Measurements from ENCODE around the gene MYO3A. TPM values are rescaled to one million over a fixed set of nuclear protein-coding genes. Genes with fewer than 3 reads are reported as not detected.

MYO3A gene
- total RNA-seq, 4 donors from 2014 or later = 0.06 TPM; not detected in 3

- H3K27me3 ChIP-seq = no peaks in the 10 kb centered on the region
- no peak overlapping the region for H3K27ac ChIP-seq (replicated peaks in 1 of 4)
- WGBS = 76% methylated on average over 2 of the region's 2 CpGs
- no peaks in the 10 kb centered on the region for H3K36me3 ChIP-seq
- intact Hi-C loops (cut with DNase I) = no loop called here
- peaks cover 0 to 7% (median 0%) of the 10 kb centered on the region in 4 donors for H3K9me3 ChIP-seq
- DNase-seq (ENCODE audit: extremely low spot score) = no peak
- TF ChIP-seq POLR2A (IDR thresholded peaks at IDR 0.05; ENCODE audit: low read depth) (no peak), POLR2AphosphoS5 (IDR thresholded peaks at IDR 0.05) (no peak), CTCF (IDR thresholded peaks at IDR 0.05) (no peak), EP300 (IDR thresholded peaks at IDR 0.05) (no peak)
- no peaks in the 10 kb centered on the region for H3K4me1 ChIP-seq
- H3K4me3 ChIP-seq = no peak overlapping the region
These were observed 18.8 kb downstream of the MYO3A start for GRCh38 chr10:25952857-25953256.

DNA sequence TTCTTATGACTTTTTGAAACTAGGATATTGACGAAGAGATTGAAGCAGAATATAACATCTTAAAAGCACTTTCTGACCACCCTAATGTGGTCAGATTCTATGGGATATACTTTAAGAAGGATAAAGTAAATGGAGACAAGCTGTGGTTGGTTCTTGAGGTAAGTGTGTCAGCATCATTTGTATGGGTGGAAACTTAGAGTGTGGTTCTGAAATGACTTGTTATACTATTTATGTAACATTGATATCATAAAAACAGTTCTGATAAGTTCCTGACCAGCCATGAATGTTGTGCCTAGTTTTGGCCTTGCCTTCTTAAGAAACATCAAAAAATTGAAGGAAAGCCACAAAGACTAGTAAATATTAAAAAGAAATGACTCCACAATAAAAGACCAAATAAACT, 20.8 kb downstream of the MYO3A start:
- 82% methylated on average over 1 of the region's 1 CpG for WGBS
- Histone ChIP-seq H3K27ac (replicated peaks in 1 of 4) (no peak overlapping the region), H3K4me3 (no peak overlapping the region), H3K27me3 (no peaks in the 10 kb centered on the region), H3K4me1 (no peaks in the 10 kb centered on the region), H3K9me3 (peaks cover 0 to 16% (median 4%) of the 10 kb centered on the region in 4 donors), H3K36me3 (no peaks in the 10 kb centered on the region)
- intact Hi-C loops (cut with DNase I) = no loop called here
- DNase-seq (ENCODE audit: extremely low spot score) = no peak
- no peak for TF ChIP-seq CTCF (IDR thresholded peaks at IDR 0.05)
- TF ChIP-seq EP300 (IDR thresholded peaks at IDR 0.05) = no peak
- no peak for TF ChIP-seq POLR2AphosphoS5 (IDR thresholded peaks at IDR 0.05)
- no peak for TF ChIP-seq POLR2A (IDR thresholded peaks at IDR 0.05; ENCODE audit: low read depth)

- TF ChIP-seq POLR2AphosphoS5 (IDR thresholded peaks at IDR 0.05) = no peak
- no peak for TF ChIP-seq CTCF (IDR thresholded peaks at IDR 0.05)
- no peak for TF ChIP-seq EP300 (IDR thresholded peaks at IDR 0.05)
- no peak for TF ChIP-seq POLR2A (IDR thresholded peaks at IDR 0.05; ENCODE audit: low read depth)
- intact Hi-C loops (cut with DNase I) = no loop called here
- no peaks in the 10 kb centered on the region for H3K36me3 ChIP-seq
- WGBS = 80% methylated on average over 3 of the region's 3 CpGs
- H3K27me3 ChIP-seq = no peaks in the 10 kb centered on the region
- peaks cover 0 to 16% (median 4%) of the 10 kb centered on the region in 4 donors for H3K9me3 ChIP-seq
- no peak overlapping the region for H3K27ac ChIP-seq (replicated peaks in 1 of 4)
- H3K4me3 ChIP-seq = no peak overlapping the region
- DNase-seq (ENCODE audit: extremely low spot score) = no peak
- no peaks in the 10 kb centered on the region for H3K4me1 ChIP-seq
These were observed 25.7 kb downstream of the MYO3A start for GRCh38 chr10:25959540-25960232.

- 95% methylated on average over 4 of the region's 4 CpGs for WGBS
- Histone ChIP-seq H3K36me3 (no peaks in the 10 kb centered on the region), H3K9me3 (no peaks in the 10 kb centered on the region), H3K27me3 (peaks cover 0 to 4% (median 0%) of the 10 kb centered on the region in 4 donors), H3K4me1 (no peaks in the 10 kb centered on the region), H3K27ac (replicated peaks in 1 of 4) (no peak overlapping the region), H3K4me3 (no peak overlapping the region)
- intact Hi-C loops (cut with DNase I) = no loop called here
- no peak for DNase-seq (ENCODE audit: extremely low spot score)
- no peak for TF ChIP-seq POLR2A (IDR thresholded peaks at IDR 0.05; ENCODE audit: low read depth)
- TF ChIP-seq CTCF (IDR thresholded peaks at IDR 0.05) = no peak
- TF ChIP-seq POLR2AphosphoS5 (IDR thresholded peaks at IDR 0.05) = no peak
- TF ChIP-seq EP300 (IDR thresholded peaks at IDR 0.05) = no peak
These were observed 31.6 kb downstream of the MYO3A start for GRCh38 chr10:25965584-25965983.

- H3K4me3 ChIP-seq = no peak overlapping the region
- no peaks in the 10 kb centered on the region for H3K4me1 ChIP-seq
- DNase-seq (ENCODE audit: extremely low spot score) = no peak
- 57% methylated on average over 2 of the region's 2 CpGs for WGBS
- no peak overlapping the region for H3K27ac ChIP-seq (replicated peaks in 1 of 4)
- H3K9me3 ChIP-seq = no peaks in the 10 kb centered on the region
- H3K36me3 ChIP-seq = no peaks in the 10 kb centered on the region
- intact Hi-C loops (cut with DNase I) = no loop called here
- H3K27me3 ChIP-seq = peaks cover 0 to 4% (median 0%) of the 10 kb centered on the region in 4 donors
- TF ChIP-seq POLR2A (IDR thresholded peaks at IDR 0.05; ENCODE audit: low read depth) (no peak), CTCF (IDR thresholded peaks at IDR 0.05) (no peak), POLR2AphosphoS5 (IDR thresholded peaks at IDR 0.05) (no peak), EP300 (IDR thresholded peaks at IDR 0.05) (no peak)
These were observed 32.8 kb downstream of the MYO3A start for GRCh38 chr10:25966844-25967243.

Measured in esophagus muscularis mucosa (tissue), 4 donors.